LNCaP clone FGC (cell line): Measurements from ENCODE around the gene MAGI2.

Source experiments
- DNase-seq: peaks from one replicate; pipeline ENCODE4 v3.0.0-alpha.2; 2011; ENCODE audit warnings: low read depth
- H3K4me3 ChIP-seq: 2 replicates; pipeline ENCODE4 v1.5.1; 2011; ENCODE audit warnings: mild to moderate bottlenecking, low read depth, low read length, control low read depth
- CTCF ChIP-seq: IDR thresholded peaks from 2 replicates; pipeline ENCODE4 v1.5.1; 2012; ENCODE audit warnings: mild to moderate bottlenecking; ENCODE audit not compliant: control insufficient read depth, insufficient read depth; ENCODE audit errors: extremely low read depth

The MAGI2 gene

GRCh38 chr7:78686189-78686588, 767.3 kb downstream of the MAGI2 start:
- no peak for DNase-seq
- TF ChIP-seq CTCF = no peak
- no peak overlapping the region for H3K4me3 ChIP-seq

- no peak for TF ChIP-seq CTCF
- no peak overlapping the region for H3K4me3 ChIP-seq
- no peak for DNase-seq
These were observed 769.3 kb downstream of the MAGI2 start for GRCh38 chr7:78684201-78684600.

- TF ChIP-seq CTCF = no peak
- no peak overlapping the region for H3K4me3 ChIP-seq
- no peak for DNase-seq
These were observed 769.9 kb downstream of the MAGI2 start for GRCh38 chr7:78683566-78683965.

GRCh38 chr7:78679112-78679876, 774.2 kb downstream of the MAGI2 start:
- no peak overlapping the region for H3K4me3 ChIP-seq
- TF ChIP-seq CTCF = no peak
- no peak for DNase-seq

GRCh38 chr7:78677391-78677790, 776.1 kb downstream of the MAGI2 start:
- no peak overlapping the region for H3K4me3 ChIP-seq
- DNase-seq = no peak
- TF ChIP-seq CTCF = no peak

- no peak for TF ChIP-seq CTCF
- no peak overlapping the region for H3K4me3 ChIP-seq
- DNase-seq = no peak
These were observed 778.0 kb downstream of the MAGI2 start for GRCh38 chr7:78675511-78675910.

GRCh38 chr7:78673272-78673671, 780.2 kb downstream of the MAGI2 start:
- H3K4me3 ChIP-seq = no peak overlapping the region
- DNase-seq = peak; percentile 34
- no peak for TF ChIP-seq CTCF
